HepG2 (cell line): ENCODE data around the gene OR51F1. TPM values are rescaled to one million over a fixed set of nuclear protein-coding genes. Genes with fewer than 3 reads are reported as not detected.

Experiments
- ATAC-seq: fragments of 200-7000 bp; cut with Tn5 transposase; 3 replicates; pipeline ENCODE4 v1.9.1; 2020; ENCODE audit warnings: mild to moderate bottlenecking, moderate library complexity
- BruUV-seq: library from RNA; stranded (reverse); fragments of 400-500 nt; replicated peaks from 2 replicates; lab custom pipeline; 2021; lab: Mats Ljungman, UMichigan
- CTCF ChIA-PET: fragments of 300-600 bp; formaldehyde crosslinking; extraction: SDS; loops from one replicate; lab custom pipeline; 2021; ENCODE audit warnings: low total read pairs, inconsistent platforms, low intra/inter-chr PET ratio; lab: Yijun Ruan, JAX
- POLR2A ChIA-PET: fragments of 350-600 bp; sonication (Branson Sonifier 250); formaldehyde crosslinking; loops from one replicate; lab custom pipeline; 2020; ENCODE audit warnings: antibody characterized with exemption, inconsistent platforms; lab: Yijun Ruan, JAX
- DNase-seq: peaks from one replicate; pipeline ENCODE4 v3.0.0-alpha.2; 2015; ENCODE audit warnings: low spot score
- FAIRE-seq: peaks from 3 replicates; lab custom pipeline; 2011; peaks lifted over from hg19 to GRCh38; lab: Jason Lieb, UNC
- H2AFZ ChIP-seq: one replicate; pipeline ENCODE4 v1.6.1; 2011; ENCODE audit warnings: low read length, inconsistent platforms
- H3K27ac ChIP-seq: fragments of 300-600 bp; 3 replicates; pipeline ENCODE4 v1.8.0; 2011; ENCODE audit warnings: mixed run types, mild to moderate bottlenecking, mixed read lengths, low read length, inconsistent platforms; ENCODE audit not compliant: insufficient read depth; ENCODE audit errors: extremely low read length
- H3K27me3 ChIP-seq, 2 experiments: fragments of 200-600 bp in 1 of 2; 2 replicates in 1 of 2; 3 replicates in 1 of 2; pipeline versions ENCODE4 v1.6.0 to v1.8.0; 2011; ENCODE audit warnings: low read length in 2 of 2, mild to moderate bottlenecking in 2 of 2, moderate library complexity in 2 of 2, inconsistent platforms in 1 of 2; ENCODE audit not compliant: insufficient read depth in 2 of 2, control insufficient read depth in 1 of 2
- H3K36me3 ChIP-seq, 2 experiments: fragments of 200-600 bp in 1 of 2; replicated peaks in 1 of 2; 2 replicates in 1 of 2; 3 replicates in 1 of 2; pipeline versions ENCODE4 v1.5.1 to v1.8.0; 2011; ENCODE audit warnings: low read length in 2 of 2, inconsistent platforms in 1 of 2; ENCODE audit not compliant: insufficient read depth in 2 of 2, control insufficient read depth in 1 of 2
- H3K4me1 ChIP-seq: 2 replicates; pipeline ENCODE4 v1.5.1; 2012; ENCODE audit warnings: low read length, inconsistent platforms; ENCODE audit not compliant: insufficient read depth
- H3K4me2 ChIP-seq: 2 replicates; pipeline ENCODE4 v1.6.0; 2011; ENCODE audit warnings: low read depth, low read length, inconsistent platforms
- H3K4me3 ChIP-seq, 3 experiments: fragments of 200-600 bp in 1 of 3; sonication (generic), shearing (Covaris generic) in 1 of 3; replicated peaks in 1 of 3; 2 replicates each; pipeline ENCODE4 v1.5.1; 2011 to 2016; ENCODE audit warnings: low read length in 3 of 3, inconsistent platforms in 2 of 3, low read depth in 2 of 3, mild to moderate bottlenecking in 2 of 3, control low read depth in 1 of 3, mixed read lengths in 1 of 3; ENCODE audit not compliant: insufficient read depth in 1 of 3
- H3K79me2 ChIP-seq: one replicate; pipeline ENCODE4 v1.6.1; 2011; ENCODE audit warnings: low read length, inconsistent platforms; ENCODE audit not compliant: insufficient read depth
- H3K9ac ChIP-seq: 2 replicates; pipeline ENCODE4 v1.6.0; 2011; ENCODE audit warnings: mild to moderate bottlenecking, low read depth, low read length, inconsistent platforms; ENCODE audit not compliant: insufficient read depth
- H3K9me3 ChIP-seq: 2 replicates; pipeline ENCODE4 v1.5.1; 2012; ENCODE audit warnings: mild to moderate bottlenecking, low read length
- H4K20me1 ChIP-seq: 2 replicates; pipeline ENCODE4 v1.6.0; 2011; ENCODE audit warnings: inconsistent platforms, mild to moderate bottlenecking, low read length, moderate library complexity; ENCODE audit not compliant: insufficient read depth
- DDIT3 ChIP-seq: sonication (generic); formaldehyde crosslinking; IDR thresholded peaks from 2 replicates; pipeline ENCODE4 v1.4.0; 2020; ENCODE audit warnings: mild to moderate bottlenecking, missing genetic modification reagents
- JARID2 ChIP-seq: sonication (generic); formaldehyde crosslinking; IDR thresholded peaks from 2 replicates; pipeline ENCODE4 v1.8.1; 2023; ENCODE audit warnings: missing genetic modification reagents, inconsistent platforms; ENCODE audit not compliant: insufficient replicate concordance
- USF2 ChIP-seq, 2 experiments: sonication (generic) in 1 of 2; formaldehyde crosslinking in 1 of 2; IDR thresholded peaks; 2 replicates each; pipeline versions ENCODE4 v1.5.1 to v1.6.1; 2011 to 2020; ENCODE audit warnings: borderline replicate concordance in 1 of 2, low read depth in 1 of 2, low read length in 1 of 2, mild to moderate bottlenecking in 1 of 2, missing genetic modification reagents in 1 of 2, moderate library complexity in 1 of 2
- ZBTB37 ChIP-seq: sonication (generic); formaldehyde crosslinking; IDR thresholded peaks from 2 replicates; pipeline ENCODE4 v1.4.0; 2020; ENCODE audit warnings: mild to moderate bottlenecking, missing genetic modification reagents
- ZNF614 ChIP-seq: IDR thresholded peaks from 2 replicates; pipeline ENCODE4 v1.6.1; 2018; ENCODE audit warnings: missing biosample characterization, missing genetic modification reagents, inconsistent platforms, borderline replicate concordance
- in situ Hi-C: cut with HindIII; loops from 2 replicates; pipeline ENCODE4 v1.10.0; 2017; ENCODE audit warnings: low pct_unique_long_range_greater_than_20kb; ENCODE audit not compliant: extremely low pct_ligation_motif_present
- intact Hi-C: fragments of 100-400 bp; cut with micrococcal nuclease; formaldehyde crosslinking; loops from one replicate; pipeline ENCODE4 v1.10.0; 2022; ENCODE audit not compliant: unreplicated experiment
- polyA plus RNA-seq, 8 experiments: library from polyadenylated mRNA; depleted of rRNA in 3 of 8; stranded (reverse) in 7 of 8; unstranded in 1 of 8; fragments of >200 nt; fragmentation: Illumina TruSeq in 4 of 8; extraction: Trizol in 4 of 8; gene quantifications; 2 replicates each; pipeline versions ENCODE4 v1.2.1 to v1.2.3, GENCODE V29; 2011 to 2016; ENCODE audit warnings: low read depth in 4 of 8, missing spikeins in 1 of 8, mixed read lengths in 1 of 8; ENCODE audit not compliant: insufficient read depth in 1 of 8
- total RNA-seq, 5 experiments: library from RNA; depleted of rRNA; stranded (reverse); fragments of >200 nt; fragmentation: Illumina TruSeq; extraction: Trizol; gene quantifications; 2 replicates each; pipeline ENCODE4 v1.2.3, GENCODE V29; 2016; ENCODE audit warnings: low read depth in 1 of 5

OR51F1 gene
- total and polyA plus RNA-seq, 2 of the 13 experiments (the other 11 are each of a cell fraction or from before 2014, with no cell fraction given) = not detected

- Histone ChIP-seq H3K4me3 (no peak overlapping the region), H3K9ac (no peak overlapping the region), H3K27ac (no peak overlapping the region), H3K4me2 (no peak overlapping the region), H3K4me1 (no peaks in the 10 kb centered on the region), H3K36me3 (no peaks in the 10 kb centered on the region), H4K20me1 (no peaks in the 10 kb centered on the region), H3K9me3 (no peaks in the 10 kb centered on the region), H3K79me2 (no peaks in the 10 kb centered on the region), H2AFZ (no peak overlapping the region), H3K27me3 (no peaks in the 10 kb centered on the region)
- POLR2A ChIA-PET = no interaction called here
- ATAC-seq = no peak
- FAIRE-seq = no peak
- BruUV-seq = no TSS peak
- in situ Hi-C loops (no loop called here), intact Hi-C loops (no loop called here)
- CTCF ChIA-PET = no interaction called here
- TF ChIP-seq ZBTB37 (CRISPR knock-in tag) (no peak), USF2 (IDR thresholded peaks at IDR 0.05; ENCODE audit: low read depth, low read length) (no peak), USF2 (CRISPR knock-in tag; IDR thresholded peaks at IDR 0.05; ENCODE audit: borderline replicate concordance) (no peak), DDIT3 (CRISPR knock-in tag) (no peak), ZNF614 (CRISPR knock-in tag) (no peak), JARID2 (CRISPR knock-in tag) (no peak)
- no peak for DNase-seq
Observed at GRCh38 chr11:4768094-4768493, 1.6 kb downstream of the OR51F1 start.
